ENCODE results near the gene HHATL. TPM values are rescaled to one million over a fixed set of nuclear protein-coding genes. Genes with fewer than 3 reads are reported as not detected.

Gene HHATL
- total RNA-seq, 4 donors from 2014 or later, result 0.62 to 1.3 TPM; not detected in 2

DNA sequence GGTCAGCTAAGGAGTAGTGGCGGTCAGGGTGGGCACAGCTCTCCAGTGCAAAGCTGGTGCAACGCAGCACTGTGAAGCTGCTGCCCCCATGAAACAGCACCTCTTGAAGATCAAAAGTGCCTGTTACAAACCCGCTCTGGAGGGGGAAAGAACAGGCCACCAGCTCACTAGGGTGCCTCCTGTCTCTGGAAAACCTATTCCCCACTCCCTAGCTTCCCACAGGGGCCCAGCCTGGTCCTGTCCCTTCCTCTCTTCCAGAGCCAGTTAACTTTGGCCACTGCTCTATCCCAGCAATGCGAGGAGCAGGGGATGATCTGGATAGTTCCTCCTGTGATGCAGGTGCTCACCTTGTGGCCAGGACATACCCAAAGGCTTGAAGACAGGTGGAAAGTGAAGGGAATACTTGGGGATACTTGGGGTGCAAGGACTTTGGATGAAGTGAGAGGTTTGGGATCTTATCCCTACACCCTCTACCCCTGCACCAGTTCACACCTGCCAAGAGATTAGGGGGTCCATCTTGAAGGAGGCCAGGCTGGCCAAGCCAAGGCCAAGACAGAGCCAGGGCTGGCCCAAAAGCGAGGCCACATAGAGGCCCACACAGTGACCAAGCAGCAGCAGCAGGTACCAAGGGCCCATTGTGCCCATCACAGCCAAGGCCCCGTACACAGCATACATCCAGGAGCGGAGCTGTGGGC is 4.2 kb downstream of the HHATL start:
- H3K27me3 ChIP-seq, result no peaks in the 10 kb centered on the region
- TF ChIP-seq POLR2A (IDR thresholded peaks at IDR 0.05), result no peak
- TF ChIP-seq, protein P1, sequence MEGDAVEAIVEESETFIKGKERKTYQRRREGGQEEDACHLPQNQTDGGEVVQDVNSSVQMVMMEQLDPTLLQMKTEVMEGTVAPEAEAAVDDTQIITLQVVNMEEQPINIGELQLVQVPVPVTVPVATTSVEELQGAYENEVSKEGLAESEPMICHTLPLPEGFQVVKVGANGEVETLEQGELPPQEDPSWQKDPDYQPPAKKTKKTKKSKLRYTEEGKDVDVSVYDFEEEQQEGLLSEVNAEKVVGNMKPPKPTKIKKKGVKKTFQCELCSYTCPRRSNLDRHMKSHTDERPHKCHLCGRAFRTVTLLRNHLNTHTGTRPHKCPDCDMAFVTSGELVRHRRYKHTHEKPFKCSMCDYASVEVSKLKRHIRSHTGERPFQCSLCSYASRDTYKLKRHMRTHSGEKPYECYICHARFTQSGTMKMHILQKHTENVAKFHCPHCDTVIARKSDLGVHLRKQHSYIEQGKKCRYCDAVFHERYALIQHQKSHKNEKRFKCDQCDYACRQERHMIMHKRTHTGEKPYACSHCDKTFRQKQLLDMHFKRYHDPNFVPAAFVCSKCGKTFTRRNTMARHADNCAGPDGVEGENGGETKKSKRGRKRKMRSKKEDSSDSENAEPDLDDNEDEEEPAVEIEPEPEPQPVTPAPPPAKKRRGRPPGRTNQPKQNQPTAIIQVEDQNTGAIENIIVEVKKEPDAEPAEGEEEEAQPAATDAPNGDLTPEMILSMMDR (IDR thresholded peaks at IDR 0.05), result no peak
- no peak overlapping the region for H3K27ac ChIP-seq
- DNase-seq, result no peak
- intact Hi-C loops (cut with DNase I; ENCODE audit: low total_unique reads), result no loop called here
- H3K9me3 ChIP-seq, result no peaks in the 10 kb centered on the region
- no peaks in the 10 kb centered on the region for H3K4me1 ChIP-seq
- H3K36me3 ChIP-seq, result no peaks in the 10 kb centered on the region
- no peak overlapping the region for H3K4me3 ChIP-seq

DNA sequence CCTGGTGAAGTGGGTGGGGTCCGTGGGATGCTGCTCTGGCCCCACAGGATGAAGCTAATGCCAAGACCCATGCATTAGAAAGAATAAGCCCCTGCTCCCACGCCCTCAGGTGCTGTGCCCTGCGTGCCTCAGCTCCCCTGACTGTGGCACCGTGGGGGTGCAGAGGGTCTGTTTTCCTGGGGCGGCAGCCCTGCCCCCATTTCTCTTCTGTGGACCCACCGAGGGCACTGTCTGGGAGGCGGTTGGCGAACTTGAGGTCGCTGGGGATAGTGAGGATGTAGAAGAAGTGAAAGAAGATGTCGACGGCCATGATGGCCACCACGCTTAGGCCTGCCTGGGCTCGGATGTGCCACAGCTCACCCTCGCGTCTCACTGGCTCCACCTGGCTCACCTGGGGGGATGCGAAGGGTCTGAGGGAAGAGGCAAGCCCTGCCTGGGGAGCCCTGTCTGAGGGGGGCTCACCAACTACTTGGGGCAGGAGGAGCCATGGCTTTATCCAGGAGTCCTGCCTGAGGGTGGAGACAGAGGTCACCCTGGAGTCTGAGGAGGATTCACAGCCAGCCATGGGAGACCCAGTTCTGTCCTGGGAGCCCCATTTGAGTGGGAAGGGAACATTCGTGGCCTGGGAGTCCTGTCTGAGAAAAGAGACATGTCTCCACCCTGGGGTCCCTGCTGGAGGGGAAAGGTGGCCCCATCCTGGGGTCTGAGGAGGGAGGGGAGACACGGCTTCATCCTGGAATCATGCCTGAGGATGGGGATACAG is 5.1 kb downstream of the HHATL start:
- H3K4me1 ChIP-seq, result no peaks in the 10 kb centered on the region
- DNase-seq, result no peak
- intact Hi-C loops (cut with DNase I; ENCODE audit: low total_unique reads), result no loop called here

DNA sequence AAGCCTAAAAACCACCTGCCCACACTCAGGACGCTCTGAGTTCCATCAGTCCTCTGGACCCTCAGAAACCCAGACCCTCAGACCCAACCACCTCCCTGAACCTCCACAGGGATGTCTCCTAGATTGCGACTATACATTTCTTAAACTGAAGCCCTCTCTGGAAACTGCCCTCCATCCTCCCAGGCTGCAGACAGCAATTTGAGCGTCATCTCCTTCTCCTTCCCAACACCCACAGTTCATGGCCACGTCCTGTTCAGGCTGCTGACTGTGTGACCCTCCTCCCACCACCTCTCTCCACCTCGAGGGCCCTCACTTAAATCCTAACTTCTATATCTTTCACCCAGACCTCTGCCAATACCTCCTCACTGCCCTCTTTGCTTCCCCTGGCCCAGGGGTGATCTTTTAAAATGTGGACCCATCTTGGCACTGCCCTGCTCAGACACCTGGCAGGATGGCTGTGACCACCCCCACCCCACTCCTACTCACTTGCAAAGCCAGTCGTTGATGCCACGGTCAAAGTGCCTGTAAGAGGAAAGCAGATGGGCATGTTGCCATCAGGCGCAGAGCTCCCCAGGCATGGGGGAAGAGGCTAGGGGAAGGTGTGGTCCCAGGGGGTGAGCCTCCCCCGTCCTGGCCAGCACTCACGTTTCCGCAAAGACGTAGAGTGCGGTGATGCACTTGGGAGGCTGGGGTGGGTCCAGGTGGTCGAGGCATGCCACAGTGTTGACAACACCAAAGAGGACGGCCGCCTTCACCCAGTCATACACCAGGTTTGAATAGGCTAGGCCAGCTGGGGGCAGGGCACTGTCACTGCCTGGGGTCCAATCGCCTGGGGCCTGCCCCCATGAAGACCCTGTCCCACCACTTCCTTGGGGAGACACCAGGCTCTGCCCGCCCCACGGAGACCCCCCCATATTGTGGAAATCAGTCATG is 6.0 kb downstream of the HHATL start:
- H3K27me3 ChIP-seq, result no peaks in the 10 kb centered on the region

More for the DNA sequence above, 5.1 kb downstream of the HHATL start:
- Histone ChIP-seq H3K9me3 (no peaks in the 10 kb centered on the region), H3K4me3 (no peak overlapping the region), H3K36me3 (no peaks in the 10 kb centered on the region), H3K27ac (no peak overlapping the region), H3K27me3 (no peaks in the 10 kb centered on the region)
- TF ChIP-seq, protein P1 (IDR thresholded peaks at IDR 0.05), result no peak
- no peak for TF ChIP-seq POLR2A (IDR thresholded peaks at IDR 0.05)

DNA sequence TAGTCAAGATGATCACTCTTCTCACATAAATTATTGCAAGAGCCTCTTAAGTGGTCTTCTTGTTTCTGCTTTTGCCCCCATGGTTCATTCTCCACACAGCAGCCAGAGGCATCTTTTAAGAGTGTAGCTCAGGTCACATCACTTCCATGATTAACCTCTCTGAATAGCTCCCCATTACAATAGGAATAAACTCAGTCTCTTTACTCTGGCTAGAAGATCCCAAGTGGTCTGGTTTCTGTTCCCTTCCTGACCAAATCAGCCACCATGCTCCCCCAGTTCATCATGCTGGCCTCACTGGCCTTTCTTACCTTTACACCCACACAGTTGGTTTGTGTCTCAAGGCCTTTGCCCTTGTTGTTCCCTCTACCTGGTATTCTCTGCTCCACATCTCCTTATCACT is 8.2 kb downstream of the HHATL start:
- Histone ChIP-seq H3K27ac (no peak overlapping the region), H3K27me3 (no peaks in the 10 kb centered on the region), H3K4me1 (no peaks in the 10 kb centered on the region), H3K36me3 (no peaks in the 10 kb centered on the region), H3K9me3 (no peaks in the 10 kb centered on the region), H3K4me3 (no peak overlapping the region)
- no peak for TF ChIP-seq POLR2A (IDR thresholded peaks at IDR 0.05)
- TF ChIP-seq, protein P1 (IDR thresholded peaks at IDR 0.05), result no peak
- DNase-seq, result no peak
- intact Hi-C loops (cut with DNase I; ENCODE audit: low total_unique reads), result no loop called here

More for the DNA sequence above, 6.0 kb downstream of the HHATL start:
- intact Hi-C loops (cut with DNase I; ENCODE audit: low total_unique reads), result no loop called here
- no peaks in the 10 kb centered on the region for H3K36me3 ChIP-seq
- no peak for DNase-seq
- no peak overlapping the region for H3K27ac ChIP-seq
- no peaks in the 10 kb centered on the region for H3K4me1 ChIP-seq
- no peak overlapping the region for H3K4me3 ChIP-seq
- no peaks in the 10 kb centered on the region for H3K9me3 ChIP-seq
- no peak for TF ChIP-seq POLR2A (IDR thresholded peaks at IDR 0.05)
- TF ChIP-seq, protein P1 (IDR thresholded peaks at IDR 0.05), result no peak

Measured in uterus (tissue), 4 donors.